DMS114 treated with DMSO at 0.1 percent for 48 hours (cell line): ENCODE results near the gene SNORC.

Experiments used
- DNase-seq: peaks from one replicate; lab custom pipeline; 2025; ENCODE audit not compliant: unreplicated experiment; lab: John Stamatoyannopoulos, UW

The SNORC gene

DNA sequence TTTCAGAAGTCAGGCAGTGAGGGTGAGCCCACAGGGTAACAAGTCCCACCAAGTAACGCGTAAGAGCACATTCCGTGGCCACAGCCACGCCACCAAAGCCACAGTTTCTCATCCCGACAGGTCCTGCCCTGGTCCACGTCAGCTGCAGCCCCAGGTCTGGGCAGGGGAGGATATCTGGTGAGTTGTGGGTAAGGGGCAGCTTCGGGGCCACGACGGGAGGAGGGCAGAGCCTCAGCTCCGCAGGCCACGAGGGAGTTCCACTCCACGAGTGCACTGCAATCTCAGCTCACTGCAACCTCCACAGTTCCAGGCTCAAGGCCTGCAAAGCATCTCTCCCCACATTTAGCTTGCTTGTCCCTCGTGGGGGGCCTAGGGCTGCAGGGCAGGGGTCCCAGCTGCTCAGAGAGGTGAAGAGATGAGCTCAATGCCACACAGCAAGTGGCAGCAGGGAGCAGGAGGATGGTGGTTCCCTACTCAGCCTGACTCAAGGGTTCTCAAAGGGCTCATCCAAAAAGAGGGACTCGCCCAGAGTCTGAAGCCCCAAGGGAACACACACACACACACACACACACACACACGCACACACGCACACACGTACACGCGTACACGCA lies 12.5 kb downstream of the SNORC start:
- DNase-seq: no peak

DNA sequence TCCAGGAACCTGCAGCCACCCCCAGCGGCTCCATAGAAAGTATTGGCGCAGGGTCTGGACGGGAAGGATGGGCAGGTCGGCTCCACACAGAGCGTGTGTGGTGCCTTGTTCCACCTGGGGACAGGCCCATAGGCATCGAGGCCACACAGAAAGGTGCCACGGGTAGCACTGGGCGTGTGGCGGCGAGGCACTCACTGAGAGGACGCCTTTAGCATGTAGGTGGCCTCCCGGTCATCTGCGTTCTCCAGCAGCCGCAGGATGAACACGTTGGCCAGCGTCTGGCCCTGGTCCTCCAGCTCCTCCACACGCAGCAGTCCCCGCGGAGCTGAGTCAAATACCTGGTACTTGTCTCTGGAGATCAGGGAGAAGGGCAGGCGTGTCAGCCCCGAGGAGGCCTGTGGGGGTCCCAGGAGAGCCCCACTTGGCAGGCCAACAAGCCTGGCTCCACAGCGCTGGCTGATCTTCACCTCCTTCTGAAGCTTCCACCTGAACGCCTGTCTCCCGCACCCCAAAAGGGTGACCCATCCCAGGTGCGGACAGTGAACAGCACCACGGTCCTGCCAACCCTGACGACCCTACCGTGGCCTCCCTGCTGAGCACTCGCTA lies 13.2 kb downstream of the SNORC start:
- DNase-seq: no peak

DNA sequence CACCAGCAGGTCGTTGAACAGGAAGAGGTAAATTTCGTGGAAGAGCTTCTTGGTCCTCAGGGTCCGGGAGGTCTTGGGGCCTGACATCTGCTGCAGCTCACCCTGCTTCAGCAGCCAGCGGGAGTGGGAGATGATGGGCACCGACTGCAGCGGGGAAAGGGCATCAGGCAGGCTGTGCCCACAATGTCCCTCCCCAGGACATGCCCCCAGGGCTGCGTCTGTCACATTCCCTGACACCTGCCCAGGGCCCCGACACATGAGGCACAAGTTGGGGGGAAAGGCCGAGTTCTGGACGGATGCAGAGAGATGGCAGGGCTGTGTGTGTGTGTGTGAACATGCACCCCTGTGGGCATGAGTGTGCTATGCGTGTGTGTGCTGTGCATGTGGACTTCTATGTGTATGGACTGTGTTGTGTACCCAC lies 13.9 kb downstream of the SNORC start:
- DNase-seq: no peak

DNA sequence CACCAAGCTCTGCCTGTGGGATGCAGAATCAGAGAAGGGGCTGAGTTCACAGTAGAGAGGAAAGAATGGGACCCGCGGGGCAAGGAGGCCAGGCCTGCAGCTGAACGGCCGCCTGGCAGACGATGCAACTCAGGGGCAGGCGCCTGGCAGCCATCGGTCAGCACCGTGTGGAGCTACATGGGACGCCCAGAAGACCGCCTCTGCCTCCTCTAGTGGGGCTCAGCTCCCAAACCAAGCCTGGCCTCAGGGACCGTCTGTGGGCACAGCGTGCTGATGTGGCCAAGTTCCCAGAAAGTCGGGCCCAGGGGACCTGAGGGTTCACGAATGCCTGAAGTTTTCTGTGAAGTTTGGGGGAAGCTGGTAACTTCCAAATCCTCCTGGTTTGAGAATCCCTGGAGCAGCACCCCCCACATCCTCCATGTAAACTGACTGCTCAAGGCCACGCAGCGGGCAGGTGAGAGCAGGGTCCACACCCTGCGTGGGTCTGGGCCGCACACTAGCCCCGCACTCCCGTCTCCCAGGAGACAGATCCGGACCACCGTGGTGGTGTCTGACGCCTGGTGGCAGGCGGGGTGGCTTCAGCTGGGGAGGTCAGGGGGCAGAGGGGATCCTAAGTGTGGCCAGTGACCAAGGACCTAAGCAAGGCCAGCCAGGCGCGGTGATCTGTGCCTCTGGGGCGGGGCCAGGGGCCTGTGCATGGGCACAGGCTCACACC lies 14.6 kb downstream of the SNORC start:
- DNase-seq: no peak

DNA sequence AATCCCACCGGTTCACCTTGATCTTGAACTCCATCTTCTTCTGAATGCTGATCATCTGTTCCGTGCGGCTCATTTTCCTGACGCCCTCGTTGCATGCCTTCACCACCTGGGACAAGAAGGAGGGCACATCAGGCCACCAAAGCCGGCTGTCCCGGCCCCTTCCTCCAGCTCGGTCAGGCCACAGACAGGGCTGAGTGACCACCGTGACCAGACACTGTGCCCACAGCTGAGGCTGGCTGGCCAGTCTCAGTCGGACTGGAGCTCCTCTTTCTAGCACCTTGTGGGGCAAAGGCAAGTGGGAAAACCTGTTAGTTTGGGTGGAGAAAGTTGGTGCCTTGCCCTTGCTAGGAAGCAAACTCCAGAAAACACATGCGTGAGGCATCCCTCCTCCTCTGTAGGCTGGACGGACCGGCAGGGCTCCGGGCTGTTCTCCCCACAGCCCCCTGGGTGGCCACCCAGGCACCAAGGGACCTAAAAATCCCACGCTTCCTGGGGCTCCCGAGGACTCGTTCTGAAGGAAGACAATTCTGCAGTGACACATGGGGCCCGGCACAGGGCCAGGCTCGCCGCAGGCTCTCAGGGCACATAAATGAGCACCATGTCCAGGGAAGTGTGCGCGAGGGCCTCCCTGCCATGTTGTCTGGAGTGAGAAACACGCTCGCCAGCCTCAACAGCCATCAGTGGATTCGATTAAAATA lies 15.3 kb downstream of the SNORC start:
- no peak for DNase-seq

GRCh38 chr2:232886176-232886575 lies 16.1 kb downstream of the SNORC start:
- no peak for DNase-seq

- no peak for DNase-seq
Measured at GRCh38 chr2:232886632-232887031, 16.6 kb downstream of the SNORC start.

GRCh38 chr2:232887171-232887850 lies 17.2 kb downstream of the SNORC start:
- no peak for DNase-seq

- no peak for DNase-seq
Measured at GRCh38 chr2:232888099-232888836, 18.2 kb downstream of the SNORC start.

DNA sequence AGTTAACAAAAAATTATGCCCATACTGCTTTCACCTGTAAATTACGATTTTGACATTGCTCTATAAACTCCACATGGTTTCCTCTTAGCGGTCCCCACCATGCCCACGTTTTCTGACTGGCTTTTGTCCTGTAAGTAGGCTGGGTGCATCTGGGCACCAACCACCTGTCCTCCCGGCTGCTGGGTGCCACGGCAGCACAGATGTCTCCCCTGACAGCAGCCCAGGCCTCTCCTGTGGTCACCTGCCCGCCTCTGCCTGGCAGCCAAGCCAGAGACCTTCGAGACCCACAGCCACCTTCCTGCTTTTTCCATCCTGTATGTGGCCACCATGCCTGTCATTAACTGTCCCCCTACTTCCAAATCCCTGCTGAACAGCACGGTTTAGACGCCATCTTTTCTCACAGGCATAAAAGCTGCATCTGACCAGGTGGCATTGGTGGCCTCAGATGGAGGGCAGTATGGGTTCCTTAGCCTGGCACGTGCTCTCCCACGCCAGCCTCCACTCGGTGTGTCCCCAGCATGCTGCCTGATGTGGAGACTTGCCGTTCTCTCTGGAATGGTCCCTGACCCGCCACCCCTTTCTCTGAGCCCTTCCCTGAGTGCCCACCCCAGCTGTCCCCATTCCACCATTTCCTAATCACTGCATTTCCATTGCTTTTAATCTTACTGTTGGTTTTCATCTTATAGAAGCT lies 18.9 kb downstream of the SNORC start:
- DNase-seq: no peak

DNA sequence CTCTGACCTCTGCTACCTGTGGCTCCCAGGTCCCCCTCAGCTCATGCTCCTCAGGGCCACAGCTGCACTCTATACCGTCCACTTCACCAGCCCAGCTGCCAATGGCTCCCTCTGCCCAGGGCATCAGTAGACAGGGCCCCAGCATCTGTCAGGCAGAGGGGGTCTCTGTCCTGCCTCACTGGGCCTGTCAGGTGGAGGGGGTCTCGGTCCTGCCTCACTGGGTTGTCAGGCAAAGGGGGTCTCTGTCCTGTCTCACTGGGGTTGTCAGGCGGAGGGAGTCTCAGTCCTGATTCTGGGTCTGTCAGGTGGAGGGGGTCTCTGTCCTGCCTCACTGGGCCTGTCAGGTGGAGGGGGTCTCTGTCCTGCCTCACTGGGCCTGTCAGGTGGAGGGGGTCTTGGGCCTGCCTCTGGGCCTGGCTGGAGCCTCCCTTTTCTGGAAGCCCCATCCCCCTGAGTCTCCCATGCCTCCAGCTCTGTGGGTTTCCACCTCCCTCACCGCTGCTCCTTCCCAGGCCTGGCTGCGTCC lies 19.9 kb downstream of the SNORC start:
- DNase-seq: no peak

GRCh38 chr2:232890536-232890895 lies 20.5 kb downstream of the SNORC start:
- DNase-seq: no peak

GRCh38 chr2:232890896-232891601 lies 21.0 kb downstream of the SNORC start:
- DNase-seq: no peak

GRCh38 chr2:232891621-232892071 lies 21.6 kb downstream of the SNORC start:
- DNase-seq: no peak

- no peak for DNase-seq
Measured at GRCh38 chr2:232892221-232892620, 22.2 kb downstream of the SNORC start.

GRCh38 chr2:232892843-232893242 lies 22.8 kb downstream of the SNORC start:
- DNase-seq: no peak

- DNase-seq: no peak
Measured at GRCh38 chr2:232893834-232894233, 23.8 kb downstream of the SNORC start.

- no peak for DNase-seq
Measured at GRCh38 chr2:232894251-232894650, 24.2 kb downstream of the SNORC start.

DNA sequence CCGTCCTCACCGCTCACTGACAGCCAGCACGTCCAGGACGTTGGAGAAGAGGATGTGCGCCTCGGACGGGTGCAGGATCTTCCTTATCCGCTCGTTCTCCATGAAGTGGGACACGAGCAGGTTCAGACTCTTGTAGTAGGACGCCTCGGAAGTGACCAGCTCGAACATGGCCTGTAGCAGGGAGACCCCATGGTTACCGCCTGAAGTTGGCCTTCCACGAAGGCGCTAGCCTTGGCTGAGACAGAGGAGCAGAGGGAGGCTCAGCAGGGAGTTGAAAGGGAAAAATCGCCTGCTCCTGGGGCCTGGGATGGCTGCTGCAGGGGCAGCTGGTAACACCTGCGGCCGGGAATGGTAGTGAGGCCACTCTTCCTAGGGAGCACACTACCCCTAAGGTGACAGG lies 24.7 kb downstream of the SNORC start:
- no peak for DNase-seq
